H1 (cell line): ENCODE results near the gene ANK2. TPM values are rescaled to one million over a fixed set of nuclear protein-coding genes. Genes with fewer than 3 reads are reported as not detected.

Experiments used
- CTCF ChIA-PET: fragments of 300-600 bp; sonication (Branson Sonifier 250); formaldehyde crosslinking; loops from one replicate; lab custom pipeline; 2021; ENCODE audit not compliant: partially characterized antibody; lab: Charles Lee
- POLR2A ChIA-PET: fragments of 300-600 bp; sonication (Branson Sonifier 250); formaldehyde crosslinking; loops from one replicate; lab custom pipeline; 2021; ENCODE audit warnings: inconsistent platforms; ENCODE audit not compliant: partially characterized antibody; lab: Charles Lee
- DNase-seq, 2 experiments: peaks; one replicate each; pipeline versions ENCODE4 v3.0.0 to v3.0.0-alpha.2; 2010 to 2022; ENCODE audit warnings: low spot score in 2 of 2, low read depth in 1 of 2, mixed read lengths in 1 of 2
- FAIRE-seq: peaks from 2 replicates; lab custom pipeline; 2011; peaks lifted over from hg19 to GRCh38; lab: Jason Lieb, UNC
- H2AFZ ChIP-seq: 2 replicates; pipeline ENCODE4 v1.8.1; 2012; ENCODE audit warnings: low read length, inconsistent platforms
- H2AK5ac ChIP-seq: 2 replicates; pipeline ENCODE4 v1.6.1; 2013; ENCODE audit warnings: low read depth, low read length
- H2BK120ac ChIP-seq: replicated peaks from 2 replicates; pipeline ENCODE3; 2013; ENCODE audit warnings: low read depth, low read length, inconsistent platforms
- H2BK12ac ChIP-seq: 2 replicates; pipeline ENCODE4 v1.6.1; 2013; ENCODE audit warnings: low read depth, low read length
- H2BK15ac ChIP-seq: 2 replicates; pipeline ENCODE4 v1.6.1; 2013; ENCODE audit warnings: low read length
- H2BK20ac ChIP-seq: 2 replicates; pipeline ENCODE4 v1.6.1; 2013; ENCODE audit warnings: low read length
- H2BK5ac ChIP-seq: 2 replicates; pipeline ENCODE4 v1.6.1; 2013; ENCODE audit warnings: low read depth, low read length
- H3K14ac ChIP-seq: 2 replicates; pipeline ENCODE4 v1.6.1; 2013; ENCODE audit warnings: inconsistent platforms; ENCODE audit not compliant: insufficient read length
- H3K18ac ChIP-seq: 2 replicates; pipeline ENCODE4 v1.6.1; 2013; ENCODE audit warnings: low read length; ENCODE audit errors: extremely low read depth
- H3K23ac ChIP-seq: 2 replicates; pipeline ENCODE4 v1.6.1; 2013; ENCODE audit warnings: inconsistent platforms; ENCODE audit not compliant: insufficient read length
- H3K23me2 ChIP-seq: 2 replicates; pipeline ENCODE4 v1.6.1; 2013; ENCODE audit warnings: low read depth, low read length
- H3K27ac ChIP-seq: 2 replicates; pipeline ENCODE4 v1.6.1; 2011; ENCODE audit warnings: low read depth, low read length, inconsistent platforms
- H3K27me3 ChIP-seq, 4 experiments: replicated peaks in 1 of 4; 1 replicate in 1 of 4; 2 replicates in 3 of 4; pipeline versions ENCODE4 v1.6.1 to v1.8.1; 2011 to 2013; ENCODE audit warnings: low read length in 3 of 4, mild to moderate bottlenecking in 3 of 4, inconsistent platforms in 2 of 4, mixed read lengths in 2 of 4, moderate library complexity in 1 of 4; ENCODE audit not compliant: control insufficient read depth in 3 of 4, insufficient read depth in 3 of 4; ENCODE audit errors: extremely low read depth in 1 of 4
- H3K36me3 ChIP-seq, 4 experiments: 2 replicates each; pipeline versions ENCODE4 v1.6.1 to v1.8.1; 2011 to 2013; ENCODE audit warnings: mild to moderate bottlenecking in 4 of 4, low read length in 3 of 4, moderate library complexity in 2 of 4, control low read depth in 1 of 4, inconsistent platforms in 1 of 4; ENCODE audit not compliant: insufficient read depth in 4 of 4, control insufficient read depth in 2 of 4
- H3K4ac ChIP-seq: replicated peaks from 2 replicates; pipeline ENCODE3; 2013; ENCODE audit warnings: low read length, low read depth, mixed read lengths, inconsistent platforms; ENCODE audit not compliant: insufficient read length
- H3K4me1 ChIP-seq, 4 experiments: replicated peaks in 1 of 4; 1 replicate in 1 of 4; 2 replicates in 3 of 4; pipeline versions ENCODE4 v1.6.1 to v1.8.1; 2011 to 2013; ENCODE audit warnings: low read length in 3 of 4, inconsistent platforms in 2 of 4, mixed read lengths in 1 of 4; ENCODE audit not compliant: insufficient read depth in 4 of 4, control insufficient read depth in 3 of 4
- H3K4me2 ChIP-seq, 2 experiments: 2 replicates each; pipeline versions ENCODE4 v1.6.1 to v1.8.1; 2011 to 2013; ENCODE audit warnings: low read depth in 2 of 2, low read length in 2 of 2, control low read depth in 1 of 2, inconsistent platforms in 1 of 2, mild to moderate bottlenecking in 1 of 2; ENCODE audit not compliant: insufficient read depth in 1 of 2
- H3K4me3 ChIP-seq, 4 experiments: fragments of 200-600, 300-600 bp in 1 of 4; sonication (generic), shearing (Covaris generic), sonication (Bioruptor Twin) in 1 of 4; 2 replicates each; pipeline versions ENCODE4 v1.5.1 to v1.8.1; 2011 to 2016; ENCODE audit warnings: low read length in 4 of 4, low read depth in 3 of 4, control low read depth in 2 of 4, inconsistent platforms in 2 of 4, mild to moderate bottlenecking in 2 of 4, mixed read lengths in 1 of 4, moderate library complexity in 1 of 4; ENCODE audit not compliant: insufficient read depth in 2 of 4; ENCODE audit errors: extremely low read depth in 1 of 4
- H3K56ac ChIP-seq: replicated peaks from 2 replicates; pipeline ENCODE3; 2013; ENCODE audit warnings: low read depth, mild to moderate bottlenecking, mixed read lengths, low read length, inconsistent platforms; ENCODE audit not compliant: insufficient read length
- H3K79me1 ChIP-seq: 2 replicates; pipeline ENCODE4 v1.6.1; 2013; ENCODE audit warnings: low read depth, low read length, control low read depth
- H3K79me2 ChIP-seq, 2 experiments: 2 replicates each; pipeline versions ENCODE4 v1.6.1 to v1.8.1; 2012 to 2013; ENCODE audit warnings: low read length in 2 of 2, mild to moderate bottlenecking in 2 of 2, inconsistent platforms in 1 of 2; ENCODE audit not compliant: insufficient read depth in 2 of 2, control insufficient read depth in 1 of 2
- H3K9ac ChIP-seq, 4 experiments: replicated peaks in 1 of 4; 1 replicate in 1 of 4; 2 replicates in 3 of 4; pipeline versions ENCODE4 v1.6.1 to v1.8.1; 2011 to 2013; ENCODE audit warnings: low read depth in 3 of 4, low read length in 3 of 4, control low read depth in 2 of 4, mild to moderate bottlenecking in 2 of 4, moderate library complexity in 2 of 4, inconsistent platforms in 1 of 4; ENCODE audit errors: extremely low read depth in 1 of 4
- H3K9me3 ChIP-seq, 2 experiments: 2 replicates each; pipeline versions ENCODE4 v1.6.1 to v1.8.1; 2012 to 2013; ENCODE audit warnings: mild to moderate bottlenecking in 2 of 2, moderate library complexity in 2 of 2, control low read depth in 1 of 2, inconsistent platforms in 1 of 2, low read depth in 1 of 2, low read length in 1 of 2, mixed read lengths in 1 of 2; ENCODE audit not compliant: insufficient read depth in 2 of 2
- H4K20me1 ChIP-seq, 2 experiments: replicated peaks in 1 of 2; 2 replicates each; pipeline versions ENCODE3 to v1.8.1; 2011 to 2013; ENCODE audit warnings: inconsistent platforms in 2 of 2, low read length in 2 of 2, mild to moderate bottlenecking in 1 of 2; ENCODE audit not compliant: insufficient read depth in 2 of 2, control insufficient read depth in 1 of 2
- H4K5ac ChIP-seq: 2 replicates; pipeline ENCODE4 v1.6.1; 2013; ENCODE audit warnings: low read length, low read depth, mixed read lengths, inconsistent platforms; ENCODE audit not compliant: insufficient read length
- H4K8ac ChIP-seq: 2 replicates; pipeline ENCODE4 v1.8.0; 2013; ENCODE audit warnings: mild to moderate bottlenecking, moderate library complexity, low read length, inconsistent platforms; ENCODE audit not compliant: insufficient read depth; ENCODE audit errors: extremely low read depth
- H4K91ac ChIP-seq: replicated peaks from 2 replicates; pipeline ENCODE3; 2013; ENCODE audit warnings: low read length, mixed read lengths, inconsistent platforms; ENCODE audit not compliant: insufficient read length
- CBX8 ChIP-seq: fragments of 300-800, 300-1000 bp; sonication (generic); IDR thresholded peaks from 2 replicates; pipeline ENCODE4 v1.7.1; 2016; ENCODE audit warnings: low read depth, low read length, borderline replicate concordance
- CHD1 ChIP-seq: IDR thresholded peaks from 2 replicates; pipeline ENCODE4 v1.6.1; 2012; ENCODE audit warnings: low read depth, low read length, improper control_type of control experiment
- CTBP2 ChIP-seq: IDR thresholded peaks from 2 replicates; pipeline ENCODE4 v1.7.0; 2011; ENCODE audit warnings: borderline replicate concordance, mild to moderate bottlenecking, moderate library complexity, mixed read lengths, low read length; ENCODE audit not compliant: insufficient read depth, insufficient read length
- NRF1 ChIP-seq: IDR thresholded peaks from 2 replicates; pipeline ENCODE4 v1.6.1; 2011; ENCODE audit warnings: mild to moderate bottlenecking, low read depth, low read length, improper control_type of control experiment
- PHF8 ChIP-seq: fragments of 200-600 bp; sonication (generic); conservative IDR thresholded peaks from 2 replicates; pipeline ENCODE4 v1.7.1; 2012; ENCODE audit warnings: low read depth, mild to moderate bottlenecking, inconsistent platforms, low read length, moderate library complexity
- WGBS, 2 experiments: shearing (Covaris generic) in 1 of 2; methylation state at CpG; one replicate each; pipeline versions ENCODE4 v1.1.6 to v1.1.7; 2013 to 2015; ENCODE audit warnings: low lambda C conversion rate in 2 of 2, mixed read lengths in 2 of 2, inconsistent platforms in 1 of 2, low coverage in 1 of 2, missing lambda C conversion rate in 1 of 2; ENCODE audit not compliant: insufficient replicate concordance in 2 of 2, insufficient coverage in 1 of 2, insufficient read length in 1 of 2; ENCODE audit errors: extremely low coverage in 1 of 2, missing lambda C conversion rate in 1 of 2; 5-methylcytosine and 5-hydroxymethylcytosine counted together
- polyA plus RNA-seq, 7 experiments: library from polyadenylated mRNA; depleted of rRNA in 3 of 7; stranded (reverse) in 5 of 7; unstranded in 2 of 7; fragments of >200 nt in 5 of 7; fragments of 200-250 nt in 2 of 7; gene quantifications; 1 replicate in 5 of 7; 2 replicates in 1 of 7; 4 replicates in 1 of 7; pipeline versions ENCODE4 v1.2.1 to v1.2.3, GENCODE V29; 2011 to 2013; ENCODE audit warnings: missing spikeins in 2 of 7, mixed read lengths in 2 of 7
- total RNA-seq: library from RNA; stranded (reverse); fragmentation: NEBNext Ultra II Directional; extraction: Animal tissue kit (Norgen Biotek cat#: 25700); gene quantifications from 2 replicates; pipeline ENCODE4 v1.2.1, GENCODE V29; 2021

Gene ANK2
- total and polyA plus RNA-seq, 2 of the 8 experiments (the other 6 are each of a cell fraction or from before 2014, with no cell fraction given) = 14.2 to 35.1 TPM

- Histone ChIP-seq H4K20me1 (no peaks in the 10 kb centered on the region), H3K27me3 (no peaks in the 10 kb centered on the region), H3K4me1 (no peaks in the 10 kb centered on the region), H3K56ac (no peak overlapping the region), H2BK20ac (no peak overlapping the region), H3K79me1 (0 out of 2 replicates have a peak, but pooled peaks cover 2% of the 10 kb centered on the region), H3K79me2 (no peaks in the 10 kb centered on the region), H4K5ac (no peak overlapping the region), H3K36me3 (no peaks in the 10 kb centered on the region), H3K23me2 (no peaks in the 10 kb centered on the region), H3K14ac (no peak overlapping the region), H2BK12ac (no peak overlapping the region), H2BK5ac (no peak overlapping the region), H3K18ac (no peak overlapping the region), H3K23ac (no peak overlapping the region), H4K91ac (no peak overlapping the region), H4K8ac (no peak overlapping the region), H2BK15ac (no peak overlapping the region), H3K27ac (no peak overlapping the region), H2AFZ (no peak overlapping the region), H3K4me2 (no peak overlapping the region), H3K9ac (no peak overlapping the region), H2BK120ac (no peak overlapping the region), H2AK5ac (no peak overlapping the region), H3K4me3 (no peak overlapping the region), H3K4ac (no peak overlapping the region), H3K9me3 (no peaks in the 10 kb centered on the region)
- 85% methylated on average over 2 of the region's 2 CpGs; no CpG with 5 or more reads in 1 of the 2 experiments for WGBS, 2 experiments
- no peak for FAIRE-seq
- no peak for DNase-seq
- POLR2A ChIA-PET = no interaction called here
- CTCF ChIA-PET = no interaction called here
- no peak for TF ChIP-seq PHF8
- TF ChIP-seq CHD1 = no peak
- no peak for TF ChIP-seq CTBP2
- TF ChIP-seq CBX8 = no peak
- TF ChIP-seq NRF1 = no peak
These were observed 36.8 kb downstream of the ANK2 start for GRCh38 chr4:113086172-113086695.
